H9 (cell line): ENCODE data around the gene ZDHHC3. TPM values are rescaled to one million over a fixed set of nuclear protein-coding genes. Genes with fewer than 3 reads are reported as not detected.
A peak's percentile ranks its signal among the peaks of the same experiment; 100 is the strongest.

Experiments
- DNase-seq: peaks from one replicate; pipeline ENCODE4 v3.0.0-alpha.2; 2017
- H2AFZ ChIP-seq: one replicate; pipeline ENCODE4 v1.6.1; 2013; ENCODE audit warnings: mild to moderate bottlenecking, low read length, control low read depth, moderate library complexity
- H2AK5ac ChIP-seq: 2 replicates; pipeline ENCODE4 v1.6.1; 2013; ENCODE audit warnings: low read length, control low read depth, mixed read lengths; ENCODE audit not compliant: insufficient read length
- H2BK120ac ChIP-seq: one replicate; pipeline ENCODE4 v1.6.1; 2013; ENCODE audit warnings: low read depth, mild to moderate bottlenecking, low read length, control low read depth, inconsistent platforms; ENCODE audit not compliant: poor library complexity, severe bottlenecking
- H2BK12ac ChIP-seq: 2 replicates; pipeline ENCODE4 v1.6.1; 2013; ENCODE audit warnings: low read length, control low read depth, mixed read lengths, low read depth; ENCODE audit not compliant: insufficient read length
- H2BK15ac ChIP-seq: 2 replicates; pipeline ENCODE4 v1.6.1; 2013; ENCODE audit warnings: low read depth, low read length, control low read depth
- H2BK20ac ChIP-seq: one replicate; pipeline ENCODE4 v1.6.1; 2013; ENCODE audit warnings: low read depth, mild to moderate bottlenecking, low read length, control low read depth, inconsistent platforms; ENCODE audit not compliant: poor library complexity, severe bottlenecking
- H2BK5ac ChIP-seq: 2 replicates; pipeline ENCODE4 v1.6.1; 2013; ENCODE audit warnings: low read length, control low read depth, mixed read lengths; ENCODE audit not compliant: insufficient read length
- H3K14ac ChIP-seq: 2 replicates; pipeline ENCODE4 v1.6.1; 2013; ENCODE audit warnings: low read length, control low read depth; ENCODE audit not compliant: insufficient read depth
- H3K18ac ChIP-seq: 2 replicates; pipeline ENCODE4 v1.6.1; 2013; ENCODE audit warnings: low read depth, mild to moderate bottlenecking, mixed read lengths, low read length, control low read depth; ENCODE audit not compliant: insufficient read length
- H3K23ac ChIP-seq: 2 replicates; pipeline ENCODE4 v1.6.1; 2013; ENCODE audit warnings: low read length, control low read depth, mixed read lengths, low read depth; ENCODE audit not compliant: insufficient read length
- H3K23me2 ChIP-seq: 2 replicates; pipeline ENCODE4 v1.6.1; 2013; ENCODE audit warnings: low read depth, mild to moderate bottlenecking, mixed read lengths, low read length, control low read depth; ENCODE audit not compliant: insufficient read length, poor library complexity, severe bottlenecking
- H3K27ac ChIP-seq: 2 replicates; pipeline ENCODE4 v1.5.1; 2013; ENCODE audit warnings: low read length, control low read depth, mixed read lengths, low read depth; ENCODE audit not compliant: insufficient read length
- H3K27me3 ChIP-seq: 2 replicates; pipeline ENCODE4 v1.6.1; 2013; ENCODE audit warnings: low read length, control low read depth, inconsistent platforms; ENCODE audit not compliant: insufficient read depth
- H3K4ac ChIP-seq: 2 replicates; pipeline ENCODE4 v1.6.1; 2013; ENCODE audit warnings: low read depth, mild to moderate bottlenecking, control low read depth, inconsistent platforms, low read length, moderate library complexity
- H3K4me1 ChIP-seq: 2 replicates; pipeline ENCODE4 v1.6.1; 2013; ENCODE audit warnings: low read length, control low read depth, inconsistent platforms; ENCODE audit not compliant: insufficient read depth
- H3K4me2 ChIP-seq: 2 replicates; pipeline ENCODE4 v1.6.1; 2013; ENCODE audit warnings: low read length, control low read depth, mixed read lengths; ENCODE audit not compliant: insufficient read length, insufficient read depth
- H3K56ac ChIP-seq: 2 replicates; pipeline ENCODE4 v1.6.1; 2013; ENCODE audit warnings: low read depth, mild to moderate bottlenecking, mixed read lengths, low read length, control low read depth; ENCODE audit not compliant: insufficient read length
- H3K79me1 ChIP-seq: 2 replicates; pipeline ENCODE4 v1.6.1; 2013; ENCODE audit warnings: low read depth, mild to moderate bottlenecking, moderate library complexity, low read length, control low read depth, inconsistent platforms; ENCODE audit not compliant: insufficient read depth, poor library complexity, severe bottlenecking
- H3K79me2 ChIP-seq: 2 replicates; pipeline ENCODE4 v1.6.1; 2013; ENCODE audit warnings: low read length, control low read depth, inconsistent platforms; ENCODE audit not compliant: insufficient read depth
- H3K9ac ChIP-seq: 2 replicates; pipeline ENCODE4 v1.6.1; 2013; ENCODE audit warnings: low read length, control low read depth, mixed read lengths; ENCODE audit not compliant: insufficient read length; ENCODE audit errors: extremely low read depth
- H3K9me3 ChIP-seq: one replicate; pipeline ENCODE4 v1.6.1; 2013; ENCODE audit warnings: low read depth, low read length, inconsistent platforms; ENCODE audit not compliant: control insufficient read depth
- H3T11ph ChIP-seq: one replicate; pipeline ENCODE4 v1.6.1; 2013; ENCODE audit warnings: mild to moderate bottlenecking, low read length, control low read depth, inconsistent platforms
- H4K20me1 ChIP-seq: one replicate; pipeline ENCODE4 v1.6.1; 2013; ENCODE audit not compliant: control insufficient read depth, insufficient read length, insufficient read depth
- H4K5ac ChIP-seq: 2 replicates; pipeline ENCODE4 v1.6.1; 2013; ENCODE audit warnings: low read depth, mild to moderate bottlenecking, mixed read lengths, low read length, control low read depth; ENCODE audit not compliant: insufficient read length
- H4K8ac ChIP-seq: replicated peaks from 2 replicates; pipeline ENCODE4 v1.6.1; 2013; ENCODE audit warnings: low read length, control low read depth, mixed read lengths, low read depth; ENCODE audit not compliant: insufficient read length
- H4K91ac ChIP-seq: 2 replicates; pipeline ENCODE4 v1.6.1; 2013; ENCODE audit warnings: low read depth, mild to moderate bottlenecking, moderate library complexity, mixed read lengths, low read length, control low read depth; ENCODE audit not compliant: insufficient read length
- H3K27ac Mint-ChIP-seq, 3 experiments: 2 replicates in 2 of 3; 3 replicates in 1 of 3; pipeline ENCODE4 v1.8.0; 2020 to 2021; ENCODE audit warnings: mixed read lengths in 3 of 3, mild to moderate bottlenecking in 1 of 3, moderate library complexity in 1 of 3
- H3K27me3 Mint-ChIP-seq: 2 replicates; pipeline ENCODE4 v1.8.0; 2021; ENCODE audit warnings: low read depth, mild to moderate bottlenecking, moderate library complexity, mixed read lengths
- H3K36me3 Mint-ChIP-seq, 3 experiments: 2 replicates in 2 of 3; 3 replicates in 1 of 3; pipeline ENCODE4 v1.8.0; 2020 to 2021; ENCODE audit warnings: low read depth in 3 of 3, mixed read lengths in 3 of 3; ENCODE audit not compliant: insufficient read depth in 1 of 3
- H3K4me1 Mint-ChIP-seq, 2 experiments: 2 replicates each; pipeline ENCODE4 v1.8.0; 2020; ENCODE audit warnings: mixed read lengths in 2 of 2
- H3K4me3 Mint-ChIP-seq, 2 experiments: 2 replicates in 1 of 2; 3 replicates in 1 of 2; pipeline ENCODE4 v1.8.0; 2020 to 2021; ENCODE audit warnings: mild to moderate bottlenecking in 2 of 2, mixed read lengths in 2 of 2, moderate library complexity in 1 of 2
- H3K9me3 Mint-ChIP-seq, 2 experiments: 2 replicates in 1 of 2; 3 replicates in 1 of 2; pipeline ENCODE4 v1.8.0; 2020; ENCODE audit warnings: mild to moderate bottlenecking in 2 of 2, mixed read lengths in 2 of 2, moderate library complexity in 1 of 2
- WGBS: extraction: QIAGEN DNeasy Blood & Tissue Kit; methylation state at CpG from one replicate; pipeline ENCODE4 v1.1.7; 2013; ENCODE audit warnings: missing lambda C conversion rate, low lambda C conversion rate, mixed read lengths; ENCODE audit not compliant: insufficient read length; ENCODE audit errors: extremely low coverage; 5-methylcytosine and 5-hydroxymethylcytosine counted together
- total RNA-seq: library from RNA; stranded (reverse); gene quantifications from 2 replicates; pipeline ENCODE4 v1.2.1, GENCODE V29; 2021
- TF ChIP-seq, protein P1 (sequence below): fragments of 200-600 bp; sonication (generic); conservative IDR thresholded peaks from 3 replicates; pipeline ENCODE4 v1.8.0; 2021; ENCODE audit warnings: antibody characterized with exemption, mild to moderate bottlenecking

Gene ZDHHC3
- total RNA-seq, 1 experiment from 2014 or later: 71.3 TPM

DNA sequence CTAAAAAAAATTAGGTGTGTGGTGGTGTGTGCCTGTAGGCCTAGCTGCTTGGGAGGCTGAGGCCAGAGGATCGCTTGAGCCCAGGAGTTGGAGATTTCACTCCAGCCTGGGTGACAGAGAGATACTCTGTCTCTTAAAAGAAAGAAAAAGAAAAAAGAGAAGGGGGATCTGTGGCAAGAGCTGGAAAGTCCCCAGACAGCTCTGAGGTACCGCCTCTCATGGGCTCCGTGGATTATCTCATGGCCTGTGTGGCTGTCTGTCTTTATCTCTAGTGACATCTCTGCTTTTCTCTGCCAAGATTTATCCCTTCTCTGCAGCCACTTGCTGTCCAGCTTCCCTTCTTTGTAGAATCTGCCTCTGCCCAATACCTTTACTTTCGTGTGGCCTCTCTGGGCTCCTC, 5.8 kb upstream of the ZDHHC3 start:
- H3K4me1 ChIP-seq: no peaks in the 10 kb centered on the region
- H3K18ac ChIP-seq: no peak overlapping the region
- H2BK120ac ChIP-seq: no peak overlapping the region
- H3K27ac Mint-ChIP-seq: peak overlapping the region in 1 of 3 experiments; percentile 44; a peak in 2 of 7 replicates
- no peak overlapping the region for H4K91ac ChIP-seq
- H3K27ac ChIP-seq: no peak overlapping the region
- no peak overlapping the region for H2BK5ac ChIP-seq
- no peak overlapping the region for H3K4me2 ChIP-seq
- peaks cover 33% of the 10 kb centered on the region; the same call in 1 of the 2 replicates for H3K79me2 ChIP-seq
- H3K79me1 ChIP-seq: peaks cover 18% of the 10 kb centered on the region
- H3K9ac ChIP-seq: no peak overlapping the region
- no peak overlapping the region for H3K4ac ChIP-seq
- H3K4me3 Mint-ChIP-seq: no peak overlapping the region
- H2BK15ac ChIP-seq: no peak overlapping the region
- TF ChIP-seq, protein P1, sequence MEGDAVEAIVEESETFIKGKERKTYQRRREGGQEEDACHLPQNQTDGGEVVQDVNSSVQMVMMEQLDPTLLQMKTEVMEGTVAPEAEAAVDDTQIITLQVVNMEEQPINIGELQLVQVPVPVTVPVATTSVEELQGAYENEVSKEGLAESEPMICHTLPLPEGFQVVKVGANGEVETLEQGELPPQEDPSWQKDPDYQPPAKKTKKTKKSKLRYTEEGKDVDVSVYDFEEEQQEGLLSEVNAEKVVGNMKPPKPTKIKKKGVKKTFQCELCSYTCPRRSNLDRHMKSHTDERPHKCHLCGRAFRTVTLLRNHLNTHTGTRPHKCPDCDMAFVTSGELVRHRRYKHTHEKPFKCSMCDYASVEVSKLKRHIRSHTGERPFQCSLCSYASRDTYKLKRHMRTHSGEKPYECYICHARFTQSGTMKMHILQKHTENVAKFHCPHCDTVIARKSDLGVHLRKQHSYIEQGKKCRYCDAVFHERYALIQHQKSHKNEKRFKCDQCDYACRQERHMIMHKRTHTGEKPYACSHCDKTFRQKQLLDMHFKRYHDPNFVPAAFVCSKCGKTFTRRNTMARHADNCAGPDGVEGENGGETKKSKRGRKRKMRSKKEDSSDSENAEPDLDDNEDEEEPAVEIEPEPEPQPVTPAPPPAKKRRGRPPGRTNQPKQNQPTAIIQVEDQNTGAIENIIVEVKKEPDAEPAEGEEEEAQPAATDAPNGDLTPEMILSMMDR: no peak
- no peaks in the 10 kb centered on the region for H3K23me2 ChIP-seq
- no peaks in the 10 kb centered on the region for H3K9me3 ChIP-seq
- no peaks in the 10 kb centered on the region for H3K27me3 ChIP-seq
- H3K56ac ChIP-seq: no peak overlapping the region
- H2BK20ac ChIP-seq: no peak overlapping the region
- no peak overlapping the region for H2AFZ ChIP-seq
- H3T11ph ChIP-seq: no peak overlapping the region
- no peaks in the 10 kb centered on the region for H3K27me3 Mint-ChIP-seq
- no peak overlapping the region for H4K5ac ChIP-seq
- peaks cover 19 to 20% of the 10 kb centered on the region in 2 experiments for H3K4me1 Mint-ChIP-seq
- H3K36me3 Mint-ChIP-seq: peaks cover 21 to 31% (median 21%) of the 10 kb centered on the region in 3 experiments
- peaks cover 13 to 16% of the 10 kb centered on the region in 2 experiments; a peak in 4 of 5 replicates for H3K9me3 Mint-ChIP-seq
- H2BK12ac ChIP-seq: no peak overlapping the region
- H4K20me1 ChIP-seq: no peaks in the 10 kb centered on the region
- DNase-seq: no peak
- no peak overlapping the region for H2AK5ac ChIP-seq
- H4K8ac ChIP-seq: no peak overlapping the region
- WGBS: no CpG with 5 or more reads among the region's 4 CpGs
- no peak overlapping the region for H3K23ac ChIP-seq
- H3K14ac ChIP-seq: no peak overlapping the region
